NCI-H446 treated with DMSO at 0.1 percent for 48 hours (cell line): ENCODE data around the gene UGGT1.
"Not testable (repeated sequence)": the region's sequence is repeated elsewhere in the genome, so short reads cannot be mapped to it uniquely, and the experiment has no call there.

ENCODE experiments used
- DNase-seq: peaks from one replicate; lab custom pipeline; 2025; lab: John Stamatoyannopoulos, UW

Gene UGGT1

DNA sequence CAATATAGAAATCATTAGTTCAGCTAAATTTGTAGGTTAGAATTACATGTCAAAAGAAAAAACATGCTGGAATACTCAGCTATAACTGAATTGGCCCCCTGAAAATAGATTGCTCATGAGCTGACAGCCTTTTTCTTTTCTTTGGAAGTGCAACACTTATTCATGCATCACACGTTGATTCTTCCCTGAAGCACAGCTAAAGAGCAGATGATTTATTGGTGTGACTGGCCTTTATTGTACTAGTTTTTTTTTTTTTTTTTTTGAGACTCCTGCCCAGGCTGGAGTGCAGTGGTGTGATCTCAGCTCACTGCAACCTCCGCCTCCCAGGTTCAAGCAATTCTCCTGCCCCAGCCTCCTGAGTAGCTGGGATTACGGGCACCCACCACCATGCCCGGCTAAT lies 83.1 kb downstream of the UGGT1 start:
- DNase-seq: not testable (repeated sequence)

DNA sequence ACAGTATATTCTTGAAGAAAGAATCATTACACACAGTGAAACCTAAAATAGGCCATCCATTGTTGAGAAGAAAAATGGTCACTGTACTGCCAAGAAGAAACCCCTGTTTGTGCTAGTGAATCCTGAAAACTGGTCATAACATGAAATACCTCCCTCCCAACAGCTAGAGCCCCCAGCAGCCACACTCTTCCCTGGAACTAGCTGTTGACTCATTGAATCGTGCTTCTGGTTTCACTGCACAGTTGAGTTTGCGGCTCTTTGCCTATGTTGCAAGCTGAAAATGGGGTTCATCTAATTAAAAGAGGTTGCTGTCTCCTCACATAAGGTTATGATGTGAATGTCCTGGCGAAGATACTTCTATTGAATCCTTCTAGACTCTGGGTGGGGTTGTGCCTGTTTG lies 86.3 kb downstream of the UGGT1 start:
- DNase-seq: no peak

DNA sequence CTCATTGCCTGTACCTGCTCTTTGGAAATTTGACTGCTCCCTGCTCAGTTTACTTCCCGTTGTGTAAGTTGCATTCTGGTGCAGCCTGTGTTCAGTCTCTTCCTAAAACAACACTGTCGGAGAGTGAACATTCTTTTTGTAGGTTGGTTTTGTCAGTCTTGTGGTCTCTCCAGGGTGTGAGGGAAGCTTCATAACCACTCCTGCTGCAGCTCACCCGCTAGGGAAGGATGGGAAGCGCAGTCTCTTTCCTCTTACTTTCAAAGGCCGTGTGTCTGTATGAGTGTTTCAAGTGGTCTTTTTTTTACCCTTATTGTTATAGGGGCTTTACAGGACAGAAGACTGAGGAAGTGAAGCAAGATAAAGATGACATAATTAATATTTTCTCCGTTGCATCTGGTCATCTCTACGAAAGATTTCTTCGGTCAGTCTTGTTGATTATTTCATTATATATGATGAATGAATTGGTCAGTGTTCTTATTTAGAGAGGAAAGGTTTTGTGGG lies 87.2 kb downstream of the UGGT1 start:
- DNase-seq: no peak

DNA sequence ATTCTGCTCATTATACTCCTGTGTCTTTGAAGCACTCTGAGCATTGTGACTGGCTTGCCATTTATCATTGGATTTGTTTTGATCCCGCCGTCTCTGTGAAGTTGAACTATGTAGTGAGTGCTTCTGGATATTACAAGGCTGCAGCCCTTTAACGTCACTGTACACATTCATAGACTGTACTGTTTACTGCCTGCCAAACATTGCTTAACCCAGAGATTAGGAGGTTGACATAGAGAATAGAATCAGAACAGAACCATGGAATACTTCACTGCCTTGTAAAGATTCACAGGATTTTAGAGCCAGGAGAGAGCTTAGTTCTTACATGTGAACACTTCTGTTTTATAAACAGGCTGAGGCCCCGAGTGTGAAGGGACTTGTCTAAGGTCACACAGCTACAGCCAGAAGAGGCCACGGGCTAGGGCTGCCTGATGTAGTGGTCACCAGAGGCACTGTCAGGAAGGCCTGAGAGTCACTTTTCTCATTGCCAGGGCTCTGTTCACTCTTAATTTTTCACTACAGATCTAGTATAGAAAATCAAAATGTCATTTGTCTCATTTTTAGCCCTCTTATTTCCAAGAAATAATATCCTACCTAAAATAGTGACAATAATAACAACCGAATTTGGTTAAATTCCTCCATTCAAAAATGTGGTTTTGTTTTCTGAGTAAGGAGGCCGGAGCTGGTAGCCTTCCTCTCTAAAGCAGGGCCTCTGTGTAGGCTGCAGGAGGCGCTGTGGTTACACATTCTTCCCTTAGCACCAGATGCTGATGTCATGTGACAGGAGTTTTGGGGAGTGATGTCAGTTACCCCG lies 87.9 kb downstream of the UGGT1 start:
- DNase-seq: no peak

DNA sequence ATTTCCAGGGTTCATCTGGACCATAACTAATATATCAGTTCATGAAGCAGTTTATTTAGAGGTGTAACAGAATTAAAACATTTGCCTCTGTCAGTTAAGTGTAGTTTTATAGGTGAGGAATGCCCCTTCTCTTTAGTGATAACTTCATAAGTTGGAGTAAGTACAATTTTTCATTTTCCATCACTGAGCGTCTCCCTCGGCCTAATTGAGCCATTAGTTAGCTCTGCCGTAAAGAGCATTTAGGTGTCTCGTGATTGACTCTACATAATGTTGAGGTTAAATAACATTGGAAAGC lies 88.4 kb downstream of the UGGT1 start:
- no peak for DNase-seq

DNA sequence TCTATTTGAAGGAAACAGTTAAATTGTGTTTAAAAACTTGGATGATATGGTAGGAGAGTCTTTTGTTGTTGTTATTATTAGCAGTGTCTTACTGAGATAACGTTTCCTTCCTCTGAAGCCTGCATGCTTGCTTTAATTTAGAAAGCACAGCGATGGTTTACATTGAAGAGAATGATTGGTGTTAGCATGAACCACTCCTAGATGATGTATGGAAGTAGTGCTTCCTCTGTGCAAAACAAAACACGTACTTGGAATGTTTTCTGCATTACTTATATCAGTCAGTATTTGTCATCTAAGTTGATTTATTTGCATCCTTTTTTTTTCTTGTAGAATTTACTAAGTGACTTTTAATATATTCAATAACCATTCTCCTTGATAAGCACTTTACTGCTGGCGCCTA lies 89.0 kb downstream of the UGGT1 start:
- no peak for DNase-seq

DNA sequence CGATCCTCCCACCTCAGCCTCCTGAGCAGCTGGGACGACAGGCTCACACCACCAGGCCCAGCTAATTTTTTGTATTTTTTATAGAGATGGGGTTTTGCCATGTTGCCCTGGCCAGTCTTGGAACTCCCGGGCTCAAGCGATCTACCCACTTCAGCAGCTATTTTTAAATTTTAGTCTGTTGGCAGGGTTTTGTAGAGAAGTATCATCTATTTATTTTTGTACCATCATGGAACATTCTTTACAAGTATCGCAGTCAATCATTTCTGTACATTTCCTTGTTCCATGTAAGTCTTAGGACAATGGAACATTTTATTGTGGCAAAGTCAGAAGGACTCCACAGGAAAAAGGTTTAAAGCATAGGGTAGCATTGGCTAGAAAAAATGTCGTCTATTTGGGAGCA lies 94.6 kb downstream of the UGGT1 start:
- no peak for DNase-seq

DNA sequence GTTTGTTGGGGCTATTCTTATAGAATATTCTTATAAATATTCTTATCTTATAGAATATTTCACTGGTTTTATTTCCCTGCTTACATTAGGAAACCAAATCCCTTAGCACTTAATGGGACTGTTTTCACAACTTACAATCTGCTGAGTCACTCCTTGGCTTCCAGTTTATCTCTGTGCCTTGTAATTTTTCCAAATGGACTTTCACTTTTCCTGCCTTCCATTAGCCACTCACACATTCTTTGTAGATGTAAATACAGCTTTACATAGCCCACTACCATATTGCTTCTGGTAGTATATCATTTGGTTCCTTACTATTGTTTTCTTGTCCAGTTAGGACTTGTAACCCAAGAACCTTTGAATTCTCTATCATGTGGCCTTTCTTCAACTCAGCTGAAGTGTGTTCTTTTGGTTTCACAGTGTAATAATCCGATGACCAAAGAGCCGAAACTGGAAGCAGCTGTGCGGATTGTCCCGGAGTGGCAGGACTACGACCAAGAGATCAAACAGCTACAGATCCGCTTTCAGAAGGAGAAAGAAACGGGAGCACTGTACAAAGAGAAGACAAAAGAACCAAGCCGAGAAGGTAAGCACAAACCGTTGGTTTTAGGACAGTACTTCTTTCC lies 96.1 kb downstream of the UGGT1 start:
- DNase-seq: no peak

DNA sequence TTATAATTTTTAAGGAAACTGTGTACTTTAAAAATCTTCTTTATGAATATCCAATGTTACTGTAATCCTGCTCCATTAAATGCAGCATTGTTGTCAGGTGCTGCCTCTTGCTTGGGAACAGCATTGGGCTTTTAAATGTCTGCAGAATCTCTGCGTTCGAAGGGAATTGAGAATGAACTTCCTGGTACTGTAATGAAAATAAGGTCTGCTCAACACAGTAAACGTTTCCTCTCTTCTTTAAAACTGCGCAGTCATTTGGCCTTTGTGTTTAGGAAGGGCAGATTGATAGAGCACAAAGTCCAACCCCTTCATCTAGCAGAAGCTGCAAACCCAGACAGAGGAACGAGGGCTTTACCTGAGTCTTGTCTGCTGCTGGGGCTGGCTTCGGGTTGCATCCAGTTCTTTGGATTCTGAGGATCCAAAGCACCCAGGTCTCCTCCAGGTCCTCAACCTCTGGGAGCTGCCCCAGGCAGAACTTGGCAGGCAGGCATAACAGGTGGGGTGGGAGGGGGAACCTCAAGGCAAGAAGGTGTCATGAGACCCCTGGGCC lies 104.5 kb downstream of the UGGT1 start:
- no peak for DNase-seq

DNA sequence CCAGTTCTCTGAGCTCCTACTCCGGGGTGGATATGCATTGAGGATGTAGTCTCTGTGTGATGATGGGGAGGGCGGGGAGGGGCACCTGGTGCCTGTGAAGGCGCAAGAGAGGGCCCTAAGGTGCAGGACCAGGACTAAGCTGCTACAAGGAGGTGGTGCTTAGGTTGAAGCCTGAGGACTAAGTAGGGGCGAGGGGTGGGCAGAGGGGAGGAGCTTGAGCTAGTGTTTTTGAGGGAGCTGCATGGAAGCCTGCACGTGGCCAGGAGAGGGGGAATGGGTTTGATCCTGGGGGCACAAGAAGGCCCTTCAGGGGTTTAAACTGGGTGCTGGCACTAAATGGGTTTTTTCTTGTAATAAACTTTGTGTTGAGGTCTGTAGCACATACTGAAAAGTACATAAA lies 105.0 kb downstream of the UGGT1 start:
- DNase-seq: no peak

DNA sequence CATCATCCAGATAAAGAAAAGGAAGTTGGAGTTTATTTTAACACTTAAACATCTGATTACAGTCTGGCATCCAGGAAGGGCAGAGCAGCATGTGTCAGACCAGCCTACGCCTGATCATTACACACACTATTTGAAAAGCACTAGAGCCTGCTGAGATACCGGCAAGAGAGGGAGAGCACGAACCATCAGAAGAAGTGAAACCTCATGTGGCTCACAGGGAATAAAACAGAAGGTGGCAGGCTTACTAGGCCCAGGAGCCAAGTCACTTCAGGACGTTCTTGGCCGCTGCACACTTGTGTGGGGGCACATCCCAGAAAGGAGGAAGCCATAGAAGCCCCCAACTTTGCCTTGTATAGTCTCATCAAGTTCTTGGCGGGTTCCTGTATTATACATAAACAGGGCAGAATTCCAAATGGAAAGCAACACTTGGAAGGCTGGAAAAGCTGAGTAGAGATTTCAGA lies 105.5 kb downstream of the UGGT1 start:
- no peak for DNase-seq

DNA sequence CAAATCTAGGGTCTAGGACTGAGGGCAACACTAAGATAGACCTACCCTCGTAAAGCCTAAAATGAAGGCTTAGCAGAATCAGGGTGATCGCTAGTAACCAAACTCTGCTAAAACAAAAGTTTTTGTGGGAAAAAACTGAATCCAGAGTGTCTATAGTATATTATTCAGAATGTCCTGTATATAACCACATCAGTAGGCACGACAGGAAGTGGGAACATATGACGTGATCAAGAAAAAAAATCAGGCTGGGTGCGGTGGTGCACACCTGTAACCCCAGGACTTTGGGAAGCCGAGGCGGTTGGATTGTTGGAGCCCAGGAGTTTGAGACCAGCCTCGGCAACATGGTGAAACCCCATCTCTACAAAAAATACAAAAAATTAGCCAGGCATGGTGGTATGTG lies 106.1 kb downstream of the UGGT1 start:
- no peak for DNase-seq

DNA sequence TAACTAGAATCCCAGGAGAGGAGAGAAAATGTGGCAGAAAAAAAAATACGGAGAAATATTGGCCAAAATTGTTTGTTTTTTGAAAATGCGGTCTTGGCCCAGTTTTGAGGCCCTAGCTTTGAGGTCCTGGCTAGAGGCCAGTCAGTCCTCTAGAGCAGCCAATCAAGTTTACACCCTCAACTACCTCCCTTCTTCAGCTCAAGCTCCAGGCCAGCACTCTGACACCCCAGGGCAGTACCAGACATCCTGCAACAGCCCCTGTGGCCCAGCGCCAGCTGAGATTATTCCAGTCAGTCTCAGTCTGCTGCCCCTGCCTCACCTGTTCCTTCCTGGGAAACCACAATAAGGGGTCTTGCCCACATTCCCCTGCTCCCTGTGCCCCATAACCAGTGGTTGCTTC lies 107.7 kb downstream of the UGGT1 start:
- DNase-seq: peak; percentile 5

DNA sequence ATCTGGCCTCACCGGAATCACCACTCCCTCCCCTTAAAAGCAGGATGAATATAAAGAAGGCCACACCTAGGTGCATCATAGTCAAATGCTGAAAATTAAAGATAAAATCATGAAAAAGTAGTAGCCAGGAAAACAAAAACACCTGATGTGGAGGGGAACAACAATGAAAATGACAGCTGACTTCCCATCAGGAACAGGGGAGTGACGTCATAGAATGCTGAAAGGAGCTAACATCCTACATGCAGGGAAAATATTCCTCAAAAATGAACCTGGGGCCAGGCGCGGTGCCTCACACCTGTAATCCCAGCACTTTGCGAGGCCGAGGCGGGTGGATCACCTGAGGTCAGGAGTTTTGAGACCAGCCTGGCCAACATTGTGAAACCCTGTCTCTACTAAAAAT lies 108.1 kb downstream of the UGGT1 start:
- no peak for DNase-seq

DNA sequence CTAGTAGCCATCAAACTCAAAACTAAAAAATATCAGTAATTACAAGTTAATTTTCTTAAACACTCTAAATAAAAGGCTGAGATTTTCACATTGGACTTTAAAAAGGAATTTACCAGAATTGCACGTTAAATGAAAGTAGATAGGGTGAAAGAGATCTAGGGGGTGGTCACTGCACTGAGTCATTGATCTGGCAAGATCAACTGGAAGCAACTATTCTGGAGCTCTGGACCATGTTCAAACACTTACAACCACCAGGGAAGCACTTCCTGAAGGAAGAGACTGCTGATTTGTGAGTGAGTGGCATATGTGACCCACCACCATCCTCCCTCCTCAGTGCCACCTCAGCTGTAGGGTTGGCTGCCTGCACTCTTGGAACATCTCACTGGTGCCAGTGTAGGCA lies 111.8 kb downstream of the UGGT1 start:
- peak; percentile 45 for DNase-seq

DNA sequence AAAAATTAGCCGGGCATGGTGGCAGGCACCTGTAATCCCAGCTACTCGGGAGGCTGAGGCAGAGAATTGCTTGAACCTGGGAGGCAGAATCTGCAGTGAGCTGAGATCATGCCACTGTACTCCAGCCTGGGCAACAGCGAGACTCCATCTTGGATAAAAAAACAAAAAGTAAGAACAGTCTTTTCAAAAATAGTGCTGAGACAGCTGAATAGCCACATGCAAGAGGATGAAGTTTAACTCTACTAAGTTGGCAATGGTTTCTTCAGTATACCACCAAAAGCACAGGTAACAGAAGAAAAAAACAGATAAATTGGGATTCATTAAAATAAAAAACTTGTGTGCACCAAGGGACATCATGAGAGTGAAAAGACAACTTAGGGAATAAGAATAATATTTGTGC lies 115.2 kb downstream of the UGGT1 start:
- no peak for DNase-seq

DNA sequence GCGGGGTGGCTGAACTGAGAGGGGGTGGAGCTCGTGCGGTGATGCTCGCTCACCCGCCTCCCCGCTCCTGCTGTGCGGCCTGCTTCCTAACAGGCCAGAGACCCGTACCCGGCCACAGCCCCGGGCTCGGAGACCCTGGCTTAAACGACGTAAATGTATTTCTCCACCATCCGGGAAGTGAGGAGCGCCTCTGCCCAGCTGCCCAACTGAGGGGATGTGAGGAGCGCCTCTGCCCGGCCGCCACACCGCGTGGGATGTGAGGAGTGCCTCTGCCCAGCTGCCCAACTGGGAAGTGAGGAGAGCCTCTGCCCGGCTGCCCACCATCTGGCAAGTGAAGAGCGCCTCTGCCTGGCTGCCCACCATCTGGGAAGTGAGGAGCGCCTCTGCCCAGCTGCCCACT lies 117.0 kb downstream of the UGGT1 start:
- DNase-seq: no peak

DNA sequence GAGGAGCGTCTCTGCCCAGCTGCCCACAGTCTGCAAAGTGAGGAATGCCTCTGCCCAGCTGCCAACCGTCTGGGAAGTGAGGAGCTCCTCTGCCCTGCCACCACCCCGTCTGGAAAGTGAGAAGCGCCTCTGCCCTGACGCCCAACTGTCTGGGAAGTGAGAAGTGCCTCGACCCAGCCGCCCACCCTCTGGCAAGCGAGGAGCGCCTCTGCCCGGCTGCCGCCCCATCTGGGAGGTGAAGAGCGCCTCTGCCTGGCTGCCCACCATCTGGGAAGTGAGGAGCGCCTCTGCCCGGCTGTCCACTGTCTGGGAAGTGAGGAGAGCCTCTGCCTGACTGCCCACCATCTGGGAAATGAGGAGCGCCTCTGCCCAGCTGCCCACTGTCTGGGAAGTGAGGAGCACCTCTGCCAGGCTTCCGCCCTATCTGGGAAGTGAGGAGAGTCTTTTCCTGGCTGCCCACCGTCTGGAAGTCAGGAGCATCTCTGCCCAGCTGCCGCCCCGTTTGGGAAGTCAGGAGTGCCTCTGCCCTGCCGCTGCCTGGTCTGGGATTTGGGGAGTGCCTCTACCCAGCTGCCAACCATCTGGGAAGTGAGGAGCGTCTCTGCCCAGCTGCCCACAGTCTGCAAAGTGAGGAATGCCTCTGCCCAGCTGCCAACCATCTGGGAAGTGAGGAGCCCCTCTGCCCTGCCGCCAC lies 117.8 kb downstream of the UGGT1 start:
- DNase-seq: not testable (repeated sequence)

DNA sequence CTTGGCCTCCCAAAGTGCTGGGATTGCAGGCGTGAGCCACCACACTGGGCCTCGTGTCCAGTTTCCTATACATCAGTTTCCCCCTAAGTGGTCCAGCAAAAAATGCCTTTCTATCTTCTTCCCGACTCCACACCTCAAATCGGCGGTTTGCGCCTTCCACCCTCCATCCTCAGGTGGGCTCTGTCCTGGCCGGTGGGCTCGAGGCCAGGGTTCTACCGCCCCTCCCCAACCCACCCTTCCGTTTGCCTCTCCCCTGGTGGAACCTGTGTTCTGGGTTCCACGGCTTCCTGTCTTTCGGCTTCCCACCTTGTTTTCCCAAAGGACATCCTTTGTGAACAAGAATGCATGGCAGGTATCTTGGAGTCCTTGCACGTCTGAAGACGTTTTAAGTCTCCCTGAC lies 123.3 kb downstream of the UGGT1 start:
- no peak for DNase-seq

DNA sequence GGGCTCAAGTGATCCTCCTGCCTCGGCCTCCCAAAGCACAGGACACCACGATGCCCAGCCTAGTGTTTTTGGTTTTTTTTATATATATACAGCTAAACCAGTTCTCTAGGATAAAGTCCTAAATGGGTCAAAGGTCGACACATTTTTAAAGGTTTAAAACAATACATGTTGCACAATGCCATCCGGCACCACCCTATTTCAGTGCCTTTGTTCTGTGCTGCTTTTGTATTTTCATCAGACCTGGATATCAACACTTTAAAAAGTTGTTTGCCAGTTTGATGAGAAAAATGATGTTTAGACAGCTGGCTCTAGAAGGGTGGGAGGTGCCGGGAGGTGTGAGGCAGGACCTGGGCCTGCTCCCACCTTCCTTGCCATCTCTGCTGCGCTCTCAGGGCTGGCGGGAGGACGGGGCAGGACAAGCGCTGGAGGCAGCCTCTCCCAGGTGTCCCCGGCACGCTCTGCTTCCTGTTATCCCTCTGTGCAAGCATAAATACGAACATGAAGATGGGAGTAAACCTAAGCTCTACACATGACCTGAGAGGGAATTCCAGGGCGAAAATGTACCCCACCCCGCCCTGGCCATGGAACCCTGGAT lies 124.0 kb downstream of the UGGT1 start:
- no peak for DNase-seq

DNA sequence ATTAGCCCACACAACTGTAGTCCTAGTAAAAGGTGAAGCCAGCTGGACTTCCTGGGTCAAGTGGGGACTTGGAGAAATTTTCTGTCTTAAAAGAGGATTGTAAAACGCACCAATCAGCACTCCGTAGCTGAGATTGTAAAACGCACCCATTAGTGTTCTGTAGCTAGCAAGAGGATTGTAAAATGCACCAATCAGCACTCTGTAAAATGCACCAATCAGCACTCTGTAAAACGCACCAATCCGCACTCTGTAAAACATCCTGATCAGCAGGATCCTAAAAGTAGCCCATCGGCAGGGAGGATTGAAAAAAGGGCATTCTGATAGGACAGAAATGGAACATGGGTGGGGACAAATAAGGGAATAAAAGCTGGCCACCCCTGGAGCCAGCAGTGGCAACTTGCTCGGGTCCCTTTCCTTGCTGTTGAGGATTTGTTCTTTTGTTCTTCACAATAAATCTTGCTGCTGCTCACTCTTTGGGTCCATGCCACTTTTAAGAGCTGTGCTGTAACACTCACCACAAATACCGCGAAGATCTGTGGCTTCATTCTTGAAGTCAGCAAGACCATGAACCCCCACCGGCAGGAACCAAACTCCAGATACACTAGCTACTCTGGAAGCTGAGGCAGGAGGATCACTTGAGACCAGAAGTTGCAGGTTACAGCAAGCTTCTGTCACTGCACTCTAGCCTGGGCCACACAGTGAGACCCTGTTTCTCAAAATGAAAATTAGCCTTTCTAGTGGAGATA lies 125.1 kb downstream of the UGGT1 start:
- no peak for DNase-seq

DNA sequence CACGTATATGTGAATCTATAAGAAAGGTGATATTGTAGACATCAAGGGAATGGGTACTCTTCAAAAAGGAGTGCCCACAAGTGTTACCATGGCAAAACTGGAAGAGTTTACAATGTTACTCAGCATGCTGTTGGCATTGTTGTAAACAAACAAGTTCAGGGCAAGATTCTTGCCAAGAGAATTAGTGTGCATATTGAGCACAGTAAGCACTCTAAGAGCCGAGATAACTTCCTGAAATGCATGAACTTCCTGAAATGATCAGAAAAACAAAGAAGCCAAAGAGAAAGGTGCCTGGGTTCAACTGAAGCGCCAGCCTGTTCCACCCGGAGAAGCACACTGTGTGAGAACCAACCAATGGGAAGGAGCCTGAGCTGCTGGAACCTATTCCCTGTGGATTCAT lies 126.7 kb downstream of the UGGT1 start:
- DNase-seq: no peak
